AG04449 (cell line): ENCODE measurements around the gene MINDY3.

Experiments used
- CTCF ChIA-PET: fragments of 350-600 bp; formaldehyde crosslinking; extraction: SDS; loops from one replicate; lab custom pipeline; 2021; ENCODE audit warnings: antibody characterized with exemption; lab: Yijun Ruan, JAX
- POLR2A ChIA-PET: fragments of 400-600, 350-600 bp; formaldehyde crosslinking; extraction: SDS; loops from one replicate; lab custom pipeline; 2020; ENCODE audit warnings: antibody characterized with exemption, inconsistent platforms; lab: Yijun Ruan, JAX
- DNase-seq: peaks from one replicate; pipeline ENCODE4 v3.0.0-alpha.2; 2010; ENCODE audit warnings: low read depth, low spot score
- H3K4me3 ChIP-seq: 2 replicates; pipeline ENCODE4 v1.5.1; 2011; ENCODE audit warnings: low read depth, mild to moderate bottlenecking, control low read depth, low read length
- TF ChIP-seq, protein P1 (sequence below): IDR thresholded peaks from one replicate; pipeline ENCODE4 v1.5.1; 2011; ENCODE audit warnings: mild to moderate bottlenecking, moderate library complexity, low read length, control low read depth, inconsistent platforms; ENCODE audit not compliant: insufficient read depth; ENCODE audit errors: missing control alignments

Gene MINDY3

DNA sequence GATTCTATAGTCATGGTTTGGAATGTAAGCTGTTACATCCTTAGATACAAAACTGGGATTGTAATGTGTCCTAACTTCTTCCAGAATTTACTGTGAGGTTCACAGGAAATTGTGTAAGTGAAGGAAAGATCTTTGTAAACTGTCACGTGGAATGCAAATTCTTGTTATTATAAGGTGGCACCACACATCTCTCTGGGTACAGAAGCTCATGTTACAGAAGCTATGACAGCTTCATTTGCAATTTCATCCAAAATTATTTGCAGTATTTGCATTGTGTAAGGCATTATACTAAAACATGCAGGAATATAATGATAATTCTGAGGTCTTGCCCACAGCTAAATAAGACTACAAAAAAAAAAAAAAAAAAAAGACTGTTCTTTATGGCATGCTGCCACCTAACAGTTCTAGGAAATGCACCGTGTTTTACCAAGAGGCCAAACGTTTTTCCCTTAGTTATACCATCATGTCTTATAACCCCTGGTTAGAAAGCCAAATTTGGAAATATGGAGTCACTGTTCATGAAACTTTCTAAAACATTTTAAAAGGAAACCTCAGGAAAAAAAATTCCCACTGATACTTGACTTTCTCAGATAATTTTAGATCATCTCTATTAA lies 17.6 kb downstream of the MINDY3 start:
- POLR2A ChIA-PET = no interaction called here
- TF ChIP-seq, protein P1, sequence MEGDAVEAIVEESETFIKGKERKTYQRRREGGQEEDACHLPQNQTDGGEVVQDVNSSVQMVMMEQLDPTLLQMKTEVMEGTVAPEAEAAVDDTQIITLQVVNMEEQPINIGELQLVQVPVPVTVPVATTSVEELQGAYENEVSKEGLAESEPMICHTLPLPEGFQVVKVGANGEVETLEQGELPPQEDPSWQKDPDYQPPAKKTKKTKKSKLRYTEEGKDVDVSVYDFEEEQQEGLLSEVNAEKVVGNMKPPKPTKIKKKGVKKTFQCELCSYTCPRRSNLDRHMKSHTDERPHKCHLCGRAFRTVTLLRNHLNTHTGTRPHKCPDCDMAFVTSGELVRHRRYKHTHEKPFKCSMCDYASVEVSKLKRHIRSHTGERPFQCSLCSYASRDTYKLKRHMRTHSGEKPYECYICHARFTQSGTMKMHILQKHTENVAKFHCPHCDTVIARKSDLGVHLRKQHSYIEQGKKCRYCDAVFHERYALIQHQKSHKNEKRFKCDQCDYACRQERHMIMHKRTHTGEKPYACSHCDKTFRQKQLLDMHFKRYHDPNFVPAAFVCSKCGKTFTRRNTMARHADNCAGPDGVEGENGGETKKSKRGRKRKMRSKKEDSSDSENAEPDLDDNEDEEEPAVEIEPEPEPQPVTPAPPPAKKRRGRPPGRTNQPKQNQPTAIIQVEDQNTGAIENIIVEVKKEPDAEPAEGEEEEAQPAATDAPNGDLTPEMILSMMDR = no peak
- DNase-seq = no peak
- H3K4me3 ChIP-seq = no peak overlapping the region
- CTCF ChIA-PET = interaction anchor here (0.7 to 1.4 kb wide), 2 partner anchors 409 to 412 kb away, joined by 3 read pairs; no protein-coding TSS in a partner anchor

DNA sequence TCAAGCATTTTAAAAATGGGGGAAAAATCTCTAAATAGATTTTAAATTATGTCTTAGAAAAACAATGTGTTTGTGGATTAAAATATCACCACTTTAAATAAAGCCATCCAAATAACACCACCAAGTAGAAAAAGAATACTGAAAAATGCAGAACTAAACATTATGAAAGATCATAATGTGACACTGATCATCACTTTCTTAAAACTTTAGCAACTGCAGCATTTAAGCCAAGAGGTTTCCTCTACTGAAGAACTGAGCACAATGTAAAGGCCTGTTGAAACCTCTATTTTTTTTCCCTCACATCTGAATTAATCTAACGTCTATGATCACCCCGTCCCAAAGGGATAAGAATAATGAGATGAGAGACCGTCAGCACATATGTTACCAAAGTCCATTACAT lies 18.6 kb downstream of the MINDY3 start:
- H3K4me3 ChIP-seq = no peak overlapping the region
- TF ChIP-seq, protein P1 = no peak
- ChIA-PET CTCF (no interaction called here), POLR2A (no interaction called here)
- DNase-seq = no peak

DNA sequence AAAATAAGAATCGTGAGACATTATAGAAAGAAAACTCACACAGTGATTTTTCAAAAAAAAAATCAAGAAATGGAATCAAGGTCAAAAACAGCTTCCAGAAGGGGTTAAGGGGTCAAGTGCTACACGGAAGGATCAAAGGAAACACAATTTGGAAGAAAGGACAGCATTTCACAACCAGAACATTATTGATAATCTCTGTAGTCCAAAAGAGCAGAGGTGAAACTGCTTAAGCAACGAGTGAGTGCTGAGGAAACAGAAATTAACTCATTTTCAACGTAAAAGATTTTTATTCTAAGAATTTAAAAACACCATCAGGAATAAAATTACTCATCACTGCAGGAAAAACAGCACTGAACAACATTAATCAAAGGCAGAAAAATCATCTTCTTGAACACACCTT lies 23.5 kb downstream of the MINDY3 start:
- TF ChIP-seq, protein P1 = no peak
- CTCF ChIA-PET = interaction anchor here (0.6 to 1.1 kb wide), 2 partner anchors 111 to 471 kb away, joined by 3 read pairs; no protein-coding TSS in a partner anchor
- H3K4me3 ChIP-seq = no peak overlapping the region
- POLR2A ChIA-PET = no interaction called here
- no peak for DNase-seq

DNA sequence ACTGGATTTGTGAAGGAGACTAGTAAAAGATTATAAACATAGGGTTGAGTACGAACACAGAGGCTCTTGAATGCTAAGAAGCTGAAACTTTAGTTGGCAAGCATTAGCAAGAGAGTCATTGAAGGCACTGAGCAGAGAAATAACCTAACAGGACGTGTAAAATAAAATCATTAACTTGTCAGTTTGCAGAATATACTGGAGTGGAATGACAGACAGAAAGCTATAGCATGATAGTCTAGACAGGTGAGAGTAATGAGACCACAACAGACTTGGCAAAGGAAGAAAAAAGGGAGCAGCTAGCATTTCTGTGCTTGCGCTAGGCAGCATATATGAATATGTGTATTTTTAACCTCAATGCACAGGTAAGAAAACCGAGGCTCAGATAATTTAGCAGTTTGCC lies 30.8 kb downstream of the MINDY3 start:
- CTCF ChIA-PET = interaction anchor here (1.0 kb wide), 1 partner anchor 402 kb away, joined by 3 read pairs; no protein-coding TSS in a partner anchor
- no peak for DNase-seq
- H3K4me3 ChIP-seq = no peak overlapping the region
- TF ChIP-seq, protein P1 = no peak
- POLR2A ChIA-PET = no interaction called here

DNA sequence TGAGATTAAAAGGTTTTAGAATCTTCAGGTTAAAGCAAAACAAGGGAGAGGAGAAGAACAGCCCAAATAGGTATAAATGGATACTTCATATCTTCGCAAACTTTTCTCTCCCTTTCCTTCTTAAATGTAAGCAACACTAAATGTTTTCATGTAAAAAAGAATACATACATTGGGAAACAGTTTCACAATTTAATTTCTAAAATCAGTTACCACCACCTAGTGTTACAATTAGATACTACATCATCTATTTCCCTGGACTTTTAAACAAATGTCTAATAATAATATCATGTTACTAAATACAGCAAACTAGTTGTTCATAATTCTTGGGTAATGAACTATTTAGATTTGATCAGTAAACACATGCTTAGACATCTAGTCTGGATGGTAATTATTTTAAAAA lies 35.8 kb downstream of the MINDY3 start:
- no peak overlapping the region for H3K4me3 ChIP-seq
- TF ChIP-seq, protein P1 = peak; percentile 11
- no peak for DNase-seq
- ChIA-PET POLR2A (no interaction called here), CTCF (interaction anchor here (1.0 to 2.2 kb wide), 2 partner anchors 16 to 105 kb away, joined by 3 to 11 read pairs; partner anchors contain the start of gene ITGA8)

DNA sequence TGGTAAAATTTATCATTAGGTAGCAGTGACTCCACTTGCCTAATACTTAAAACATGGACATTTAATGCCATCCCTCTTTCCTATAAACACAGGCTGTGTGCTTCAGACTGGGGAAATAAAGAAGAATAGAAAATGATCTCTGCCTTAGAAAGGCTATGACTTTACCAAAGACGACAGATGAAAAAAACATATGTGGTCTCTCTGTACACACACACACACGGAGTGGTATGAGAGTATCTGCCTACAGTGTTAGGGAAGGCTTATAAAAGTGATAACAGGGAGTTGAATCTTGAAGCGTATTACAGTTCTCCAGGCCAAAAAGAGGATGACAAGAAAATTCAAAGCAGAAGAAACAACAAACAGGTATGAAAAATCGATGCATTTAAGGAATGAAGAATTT lies 38.2 kb downstream of the MINDY3 start:
- ChIA-PET POLR2A (no interaction called here), CTCF (interaction anchor here (1.0 to 2.2 kb wide), 3 partner anchors 103 to 396 kb away, joined by 3 to 11 read pairs (median 3); partner anchors contain the start of gene ITGA8)
- no peak for DNase-seq
- H3K4me3 ChIP-seq = no peak overlapping the region
- TF ChIP-seq, protein P1 = no peak
